Left cardiac atrium (tissue), 4 donors: ENCODE results near the gene PIGL. TPM values are rescaled to one million over a fixed set of nuclear protein-coding genes. Genes with fewer than 3 reads are reported as not detected.

Source experiments
- ATAC-seq, 2 donors: fragments of 200-7000 bp; cut with Tn5 transposase; one replicate each; pipeline ENCODE4 v1.9.1; 2020; ENCODE audit warnings: mild to moderate bottlenecking in 2 of 2, moderate library complexity in 2 of 2
- DNase-seq: peaks from one replicate; pipeline ENCODE4 v3.0.0-alpha.2; 2020
- intact Hi-C, 2 donors: fragments of 100-400 bp; cut with DNase I; formaldehyde crosslinking; loops; one replicate each; pipeline versions ENCODE4 v1.14.1 to v1.15.1; 2022 to 2023
- total RNA-seq, 2 donors: library from RNA; stranded (reverse); fragmentation: NEBNext Ultra II Directional; extraction: Animal tissue kit (Norgen Biotek cat#: 25700); gene quantifications; one replicate each; pipeline ENCODE4 v1.2.1, GENCODE V29; 2021
- donor health status: DM: no; HTN: yes; CAD: no.
- donor health status: DM: no; HTN: yes; CAD: no; lungs with severe emphysema.
- donor health status: DM: yes; HTN: yes; CAD: no.
- donor health status: Dilated cardiomyopathy.

Gene PIGL
- total RNA-seq, 2 donors from 2014 or later = 9.7 to 18.0 TPM

- DNase-seq = no peak
- intact Hi-C loops = no loop called here
- no peak for ATAC-seq
Measured at GRCh38 chr17:16339402-16339801, 122.4 kb downstream of the PIGL start.

GRCh38 chr17:16339959-16340358 is 122.9 kb downstream of the PIGL start:
- intact Hi-C loops = no loop called here
- ATAC-seq = no peak
- DNase-seq = no peak

GRCh38 chr17:16342979-16343378 is 126.0 kb downstream of the PIGL start:
- ATAC-seq (peak in 1 of 2 donors; percentile 65), DNase-seq (no peak)
- intact Hi-C loops = no loop called here

DNA sequence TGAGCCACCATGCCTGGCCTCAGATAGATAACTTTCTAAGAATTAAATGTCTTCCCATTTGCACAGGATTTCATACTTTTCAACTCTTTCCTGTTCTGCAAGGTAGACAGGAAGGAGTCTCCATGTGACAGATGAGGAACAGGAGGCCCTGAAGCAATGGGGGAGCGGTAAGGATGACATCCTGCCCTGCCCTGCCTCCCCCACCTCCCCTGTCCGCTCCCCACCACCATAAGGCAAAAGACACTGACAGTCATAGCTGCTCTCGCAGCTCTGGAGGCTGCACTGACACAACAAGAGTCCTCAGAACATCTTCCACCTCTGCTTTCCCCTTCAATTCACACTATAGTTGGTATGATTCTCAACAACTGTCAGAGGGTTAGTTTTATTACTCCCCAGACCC is 126.6 kb downstream of the PIGL start:
- DNase-seq (no peak), ATAC-seq (no peak)
- intact Hi-C loops = no loop called here

DNA sequence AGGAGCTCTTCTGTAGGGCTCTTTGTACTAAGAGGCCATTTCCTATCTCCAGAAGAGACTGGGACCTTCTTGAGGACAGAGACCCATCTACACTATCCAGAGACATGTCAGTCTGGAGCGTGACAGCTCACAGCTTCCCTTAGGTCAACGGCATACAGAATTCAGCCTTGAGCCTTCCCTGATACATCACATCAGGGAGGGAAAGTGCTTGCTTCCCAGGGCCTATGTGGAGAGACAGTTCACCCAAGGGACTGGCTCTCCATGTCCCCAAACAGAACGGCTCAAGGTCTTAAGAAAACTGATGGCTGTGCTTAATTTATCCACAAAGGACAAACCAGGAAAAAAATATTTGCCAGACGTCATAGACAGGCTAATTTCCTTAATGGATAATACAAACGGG is 128.6 kb downstream of the PIGL start:
- no peak for DNase-seq
- intact Hi-C loops = no loop called here
- peak in 1 of 2 donors; percentile 25 for ATAC-seq

DNA sequence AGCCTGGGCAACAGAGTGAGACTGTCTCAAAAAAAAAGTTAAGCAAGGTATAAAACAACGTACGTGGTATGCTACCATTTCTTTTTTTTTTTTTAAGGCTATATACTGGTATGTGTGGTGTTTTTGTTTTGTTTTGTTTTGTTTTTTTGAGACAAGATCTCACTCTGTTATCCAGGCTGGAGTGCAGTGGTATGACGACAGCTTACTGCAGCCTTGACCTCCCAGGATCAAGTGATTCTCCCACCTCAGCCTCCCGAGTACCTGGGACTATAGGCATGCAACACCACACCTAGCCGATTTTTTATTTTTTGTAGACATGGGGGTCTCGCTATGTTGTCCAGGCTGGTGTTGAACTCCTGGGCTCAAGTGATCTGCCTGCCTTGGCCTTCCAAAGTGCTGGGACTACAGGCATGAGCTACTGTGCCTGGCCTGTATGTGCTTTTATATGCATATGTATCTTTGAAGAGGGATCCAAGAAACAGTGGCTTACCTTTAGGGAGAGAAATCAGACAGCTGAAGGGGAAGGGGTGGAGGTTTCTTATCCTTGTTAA is 129.8 kb downstream of the PIGL start:
- DNase-seq = no peak
- no peak for ATAC-seq

GRCh38 chr17:16348586-16348985 is 131.6 kb downstream of the PIGL start:
- ATAC-seq = no peak
- no peak for DNase-seq
- intact Hi-C loops = no loop called here

More for the DNA sequence above, 129.8 kb downstream of the PIGL start:
- intact Hi-C loops = no loop called here

DNA sequence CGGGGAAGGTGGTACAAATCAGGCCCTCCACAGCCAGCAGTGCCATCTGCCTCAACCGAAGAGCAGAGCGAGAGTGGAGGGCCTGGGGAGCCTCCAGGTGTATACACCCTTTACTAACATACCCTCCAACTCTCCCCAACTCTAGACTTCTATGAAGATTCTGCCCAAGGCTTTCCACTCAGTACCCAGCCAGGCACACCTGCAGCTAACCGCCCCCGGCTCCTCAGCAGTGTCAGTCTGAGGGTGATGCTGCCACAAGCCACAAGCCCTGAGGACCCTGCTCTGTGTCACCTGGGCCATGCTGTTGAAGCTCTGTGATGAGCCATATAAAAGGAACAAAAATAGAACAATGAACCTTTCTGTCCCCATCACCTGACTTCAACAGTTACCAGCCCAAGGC is 132.4 kb downstream of the PIGL start:
- no peak for DNase-seq
- no peak for ATAC-seq
- intact Hi-C loops = no loop called here

GRCh38 chr17:16351831-16352230 is 134.8 kb downstream of the PIGL start:
- intact Hi-C loops = no loop called here
- ATAC-seq (no peak), DNase-seq (no peak)

- intact Hi-C loops = no loop called here
- DNase-seq = no peak
- ATAC-seq = peak; percentile 32 to 60
Measured at GRCh38 chr17:16352303-16352666, 135.3 kb downstream of the PIGL start.

DNA sequence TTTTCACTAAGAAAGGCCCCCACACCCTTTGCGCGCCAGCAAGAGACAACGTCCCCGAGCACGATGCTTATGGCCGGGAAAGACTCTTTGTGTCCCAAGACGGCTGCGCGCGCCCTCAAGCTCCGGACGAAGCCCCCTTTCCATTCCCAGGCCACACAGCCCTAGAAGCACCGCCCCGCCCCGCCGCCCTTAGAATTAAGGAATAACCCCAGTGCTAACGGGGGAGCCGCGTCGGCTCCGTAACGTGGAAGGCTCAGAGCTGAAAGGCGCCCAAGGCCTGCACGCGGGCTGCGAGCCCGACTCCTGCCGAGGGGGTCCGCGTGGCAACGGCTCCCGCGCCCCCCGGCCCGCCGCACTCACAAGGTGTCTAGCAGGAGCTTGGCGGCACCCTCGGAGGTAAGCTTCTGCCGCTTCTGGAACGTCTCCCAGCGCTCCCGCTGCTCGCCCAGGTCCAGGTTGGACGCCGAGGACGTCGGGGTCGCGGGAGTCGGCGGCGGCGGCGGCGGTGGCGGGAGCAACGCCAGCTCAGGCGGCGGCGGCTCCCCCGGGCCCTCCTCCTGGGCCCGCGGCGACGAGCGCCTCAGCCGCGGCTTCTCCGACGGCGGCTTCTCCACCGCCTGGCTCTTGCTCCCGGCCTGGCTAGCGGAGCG is 135.8 kb downstream of the PIGL start:
- intact Hi-C loops = no loop called here
- DNase-seq (peak; percentile 47), ATAC-seq (peak; percentile 73 to 74)

DNA sequence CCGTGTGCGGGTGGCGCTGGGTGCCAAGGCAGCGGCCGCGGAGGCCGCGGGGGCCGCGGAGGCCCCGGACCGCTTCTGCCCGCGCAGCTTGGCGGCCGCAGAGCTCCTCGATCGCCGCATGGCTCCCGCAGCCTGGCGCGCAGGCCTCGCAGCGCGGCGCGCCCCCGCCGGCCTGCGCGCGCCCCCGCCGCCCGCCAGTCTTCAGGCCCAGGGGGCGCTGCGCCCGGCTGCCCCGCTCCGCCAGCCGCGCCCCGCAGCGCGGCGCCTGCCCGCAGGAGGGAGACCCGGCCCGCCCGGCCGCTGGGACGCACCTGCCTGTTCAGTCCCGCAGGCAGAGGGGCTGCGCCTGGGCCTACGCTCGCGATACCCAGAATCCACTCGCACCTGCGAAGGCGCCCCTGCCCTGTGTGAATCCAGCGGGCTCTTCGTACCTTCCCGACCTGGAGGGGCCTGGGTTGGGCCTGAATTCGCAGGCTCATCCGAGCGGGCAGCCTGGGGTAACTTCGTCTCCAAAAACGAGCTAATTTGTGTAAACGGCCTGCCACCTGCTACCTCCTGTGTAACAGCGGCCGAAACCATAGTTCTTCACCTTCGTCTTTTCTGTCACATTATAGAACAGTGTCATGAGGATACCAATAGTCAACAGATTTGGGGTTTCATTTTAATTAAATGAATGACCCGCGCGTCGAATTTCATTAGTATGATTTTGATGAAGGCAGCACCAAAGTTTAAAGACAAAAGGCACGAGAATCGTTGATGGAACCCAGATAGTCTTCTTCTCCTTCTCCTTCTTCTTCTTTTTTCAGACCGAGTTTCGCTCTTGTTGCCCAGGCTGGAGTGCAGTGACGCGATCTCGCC is 136.5 kb downstream of the PIGL start, which contains the start of gene CENPV:
Gene CENPV (minus strand): TSS at position 153 of the 858 bp plus-strand sequence. CDS start 33 bp downstream, at position 120.
- DNase-seq (peak; percentile 39), ATAC-seq (peak; percentile 77 to 92)
- intact Hi-C loops = no loop called here

- intact Hi-C loops = no loop called here
- DNase-seq (no peak), ATAC-seq (no peak)
Measured at GRCh38 chr17:16354585-16354984, 137.6 kb downstream of the PIGL start.

DNA sequence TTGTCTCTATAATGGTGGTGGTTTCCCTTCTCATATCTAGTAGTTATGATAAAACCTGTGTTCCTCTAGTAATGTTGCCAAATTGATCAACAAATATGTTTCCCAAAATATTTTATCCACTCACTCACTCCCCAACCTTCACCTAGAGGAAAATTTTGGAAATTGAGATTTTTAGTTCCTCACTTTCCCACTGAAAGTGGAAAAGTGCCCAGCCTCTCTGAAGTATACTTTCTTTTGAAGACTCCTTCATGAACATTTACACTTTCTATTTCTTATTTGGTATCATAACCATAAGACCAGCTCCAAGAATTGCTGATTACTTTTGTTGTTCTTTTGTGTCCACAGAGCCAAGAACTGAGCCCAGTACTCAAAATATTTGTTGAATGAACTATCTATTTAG is 141.4 kb downstream of the PIGL start:
- no peak for ATAC-seq
- DNase-seq = no peak
- intact Hi-C loops = no loop called here

DNA sequence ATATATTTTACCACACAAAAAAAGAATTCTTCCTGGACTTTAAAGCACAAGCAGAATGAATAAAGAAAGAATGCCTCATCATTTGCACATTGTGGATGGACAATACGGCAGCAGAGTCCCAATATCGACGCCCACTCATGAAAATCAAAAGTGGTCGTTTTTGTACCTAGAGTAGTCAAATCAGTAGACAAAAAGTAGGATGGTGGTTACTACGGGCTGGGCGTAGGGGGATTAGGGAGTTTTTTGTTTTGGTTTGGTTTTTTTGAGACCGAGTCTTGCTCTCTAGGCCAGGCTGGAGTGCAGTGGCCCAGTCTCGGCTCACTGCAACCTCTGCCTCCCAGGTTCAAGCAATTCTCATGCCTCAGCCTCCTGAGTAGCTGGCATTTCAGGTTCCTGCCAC is 144.9 kb downstream of the PIGL start:
- intact Hi-C loops = loop anchor here in 1 of 2 donors (5.0 to 10.0 kb wide), 2 partner anchors 53 to 160 kb away; partner anchors contain the start of gene TRPV2
- DNase-seq (no peak), ATAC-seq (no peak)

GRCh38 chr17:16363749-16364536 is 146.9 kb downstream of the PIGL start:
- DNase-seq = peak; percentile 79
- peak; percentile 89 to 90 for ATAC-seq
- intact Hi-C loops = loop anchor here in 1 of 2 donors (5.0 to 10.0 kb wide), 2 partner anchors 51 to 158 kb away; partner anchors contain the start of gene TRPV2

GRCh38 chr17:16364625-16365024 is 147.6 kb downstream of the PIGL start:
- DNase-seq (no peak), ATAC-seq (no peak)
- intact Hi-C loops = loop anchor here in 1 of 2 donors (5.0 to 10.0 kb wide), 2 partner anchors 50 to 158 kb away; partner anchors contain the start of gene TRPV2

DNA sequence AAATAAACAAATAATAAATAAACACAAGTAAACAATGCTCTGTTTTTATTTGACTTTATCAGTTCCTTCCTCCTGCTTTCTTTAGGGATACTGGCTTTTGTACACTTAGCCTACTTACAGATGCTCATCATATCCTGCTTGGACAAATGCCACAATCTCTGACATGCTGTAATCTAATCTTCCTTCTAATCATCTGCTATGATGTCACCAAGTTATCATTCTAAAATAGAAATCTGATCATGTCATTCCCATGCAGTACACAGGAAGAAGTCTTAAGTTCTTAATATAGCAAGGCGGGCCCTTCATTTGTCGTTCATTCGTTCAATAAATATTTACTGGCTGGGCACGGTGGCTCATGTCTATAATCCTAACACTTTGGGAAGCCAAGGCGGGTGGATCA is 154.7 kb downstream of the PIGL start:
- DNase-seq (no peak), ATAC-seq (peak in 1 of 2 donors; percentile 15)
- intact Hi-C loops = no loop called here
